Osteocyte (in vitro differentiated cells): ENCODE results near the gene PLEKHA6. TPM values are rescaled to one million over a fixed set of nuclear protein-coding genes. Genes with fewer than 3 reads are reported as not detected.

Experiments used
- DNase-seq: peaks from one replicate; pipeline ENCODE4 v3.0.0; 2021; ENCODE audit warnings: mixed read lengths; ENCODE audit not compliant: unreplicated experiment; ENCODE audit errors: extremely low spot score
- H3K27ac Mint-ChIP-seq: one replicate; pipeline ENCODE4 v1.8.0; 2021; ENCODE audit warnings: mild to moderate bottlenecking, mixed read lengths; ENCODE audit not compliant: unreplicated experiment
- H3K27me3 Mint-ChIP-seq: one replicate; pipeline ENCODE4 v1.8.0; 2021; ENCODE audit warnings: mixed read lengths; ENCODE audit not compliant: unreplicated experiment
- H3K36me3 Mint-ChIP-seq: one replicate; pipeline ENCODE4 v1.8.0; 2021; ENCODE audit warnings: mixed read lengths; ENCODE audit not compliant: unreplicated experiment
- H3K4me1 Mint-ChIP-seq: one replicate; pipeline ENCODE4 v1.8.0; 2021; ENCODE audit warnings: mixed read lengths; ENCODE audit not compliant: unreplicated experiment
- H3K4me3 Mint-ChIP-seq: one replicate; pipeline ENCODE4 v1.8.0; 2021; ENCODE audit warnings: mild to moderate bottlenecking, moderate library complexity, mixed read lengths; ENCODE audit not compliant: unreplicated experiment
- H3K9me3 Mint-ChIP-seq: one replicate; pipeline ENCODE4 v1.8.0; 2021; ENCODE audit warnings: mixed read lengths; ENCODE audit not compliant: unreplicated experiment
- CTCF ChIP-seq: fragments of 200-600 bp; sonication (generic); IDR thresholded peaks from 2 replicates; pipeline ENCODE4 v1.5.0; 2021; ENCODE audit warnings: antibody characterized with exemption, mild to moderate bottlenecking, moderate library complexity
- total RNA-seq: library from RNA; stranded (reverse); gene quantifications from 2 replicates; pipeline ENCODE4 v1.2.1, GENCODE V29; 2021

PLEKHA6 gene
- total RNA-seq, 1 donor from 2014 or later = 0.24 TPM

- no peak overlapping the region for H3K27ac Mint-ChIP-seq
- no peak for DNase-seq
Observed at GRCh38 chr1:204271970-204272369, 87.8 kb downstream of the PLEKHA6 start.

GRCh38 chr1:204268101-204268500 lies 91.6 kb downstream of the PLEKHA6 start:
- Mint-ChIP-seq H3K27me3 (peaks cover 32% of the 10 kb centered on the region), H3K4me1 (peaks cover 5% of the 10 kb centered on the region), H3K27ac (no peak overlapping the region), H3K36me3 (no peaks in the 10 kb centered on the region), H3K4me3 (no peak overlapping the region), H3K9me3 (no peaks in the 10 kb centered on the region)
- DNase-seq = no peak
- TF ChIP-seq CTCF = no peak

More at GRCh38 chr1:204271970-204272369, 87.8 kb downstream of the PLEKHA6 start:
- H3K27me3 Mint-ChIP-seq = peaks cover 27% of the 10 kb centered on the region
- H3K9me3 Mint-ChIP-seq = no peaks in the 10 kb centered on the region
- TF ChIP-seq CTCF = no peak
- no peak overlapping the region for H3K4me3 Mint-ChIP-seq
- peaks cover 11% of the 10 kb centered on the region for H3K4me1 Mint-ChIP-seq
- no peaks in the 10 kb centered on the region for H3K36me3 Mint-ChIP-seq

GRCh38 chr1:204267191-204267601 lies 92.5 kb downstream of the PLEKHA6 start:
- Mint-ChIP-seq H3K27me3 (peaks cover 37% of the 10 kb centered on the region), H3K4me1 (peaks cover 5% of the 10 kb centered on the region), H3K36me3 (no peaks in the 10 kb centered on the region), H3K27ac (no peak overlapping the region), H3K4me3 (no peak overlapping the region), H3K9me3 (no peaks in the 10 kb centered on the region)
- no peak for TF ChIP-seq CTCF
- no peak for DNase-seq

GRCh38 chr1:204266504-204267034 lies 93.2 kb downstream of the PLEKHA6 start:
- Mint-ChIP-seq H3K4me1 (peaks cover 5% of the 10 kb centered on the region), H3K4me3 (no peak overlapping the region), H3K9me3 (no peaks in the 10 kb centered on the region), H3K36me3 (no peaks in the 10 kb centered on the region), H3K27me3 (peaks cover 40% of the 10 kb centered on the region), H3K27ac (no peak overlapping the region)
- no peak for TF ChIP-seq CTCF
- DNase-seq = no peak

- DNase-seq = no peak
- no peak overlapping the region for H3K27ac Mint-ChIP-seq
- H3K4me3 Mint-ChIP-seq = no peak overlapping the region
- peaks cover 5% of the 10 kb centered on the region for H3K4me1 Mint-ChIP-seq
- no peaks in the 10 kb centered on the region for H3K9me3 Mint-ChIP-seq
- H3K36me3 Mint-ChIP-seq = no peaks in the 10 kb centered on the region
- no peak for TF ChIP-seq CTCF
- peaks cover 40% of the 10 kb centered on the region for H3K27me3 Mint-ChIP-seq
Observed at GRCh38 chr1:204265665-204266064, 94.1 kb downstream of the PLEKHA6 start.
